Measurements from ENCODE around the gene EIF4E.

EIF4E gene

GRCh38 chr4:98951710-98952109, 22.8 kb upstream of the EIF4E start:
- CTCF ChIA-PET: no interaction called here
- no peak for DNase-seq (ENCODE audit: low read depth, low spot score)
- POLR2A ChIA-PET: no interaction called here

GRCh38 chr4:98950925-98951324, 22.0 kb upstream of the EIF4E start:
- ChIA-PET CTCF (interaction anchor here (1.0 to 2.1 kb wide), 3 partner anchors 9 to 44 kb away, joined by 4 to 6 read pairs (median 5); partner anchors contain the start of gene METAP1), POLR2A (no interaction called here)
- H3K4me3 ChIP-seq (ENCODE audit: low read depth, low read length): no peak overlapping the region
- DNase-seq (ENCODE audit: low read depth, low spot score): no peak
- TF ChIP-seq CTCF (IDR thresholded peaks at IDR 0.05; ENCODE audit: insufficient read depth, low read length, missing control alignments): no peak

More at GRCh38 chr4:98951710-98952109, 22.8 kb upstream of the EIF4E start:
- H3K4me3 ChIP-seq (ENCODE audit: low read depth, low read length): no peak overlapping the region
- TF ChIP-seq CTCF (IDR thresholded peaks at IDR 0.05; ENCODE audit: insufficient read depth, low read length, missing control alignments): no peak

GRCh38 chr4:98946359-98946758, 17.4 kb upstream of the EIF4E start:
- CTCF ChIA-PET: interaction anchor here (0.6 to 1.6 kb wide), 5 partner anchors 8 to 32 kb away, joined by 3 to 5 read pairs (median 3); partner anchors contain the start of gene EIF4E
- TF ChIP-seq CTCF (IDR thresholded peaks at IDR 0.05; ENCODE audit: insufficient read depth, low read length, missing control alignments): no peak
- no peak overlapping the region for H3K4me3 ChIP-seq (ENCODE audit: low read depth, low read length)
- POLR2A ChIA-PET: no interaction called here
- DNase-seq (ENCODE audit: low read depth, low spot score): no peak

GRCh38 chr4:98945297-98945850, 16.4 kb upstream of the EIF4E start:
- POLR2A ChIA-PET: interaction anchor here (0.7 kb wide), 1 partner anchor 466 kb away, joined by 3 read pairs; no protein-coding TSS in a partner anchor
- TF ChIP-seq CTCF (IDR thresholded peaks at IDR 0.05; ENCODE audit: insufficient read depth, low read length, missing control alignments): no peak
- no peak for DNase-seq (ENCODE audit: low read depth, low spot score)
- no peak overlapping the region for H3K4me3 ChIP-seq (ENCODE audit: low read depth, low read length)
- CTCF ChIA-PET: interaction anchor here (0.9 to 4.0 kb wide), 4 partner anchors 16 to 517 kb away, joined by 3 to 21 read pairs (median 3); partner anchors contain the start of gene EIF4E

- ChIA-PET POLR2A (no interaction called here), CTCF (interaction anchor here (0.6 to 1.7 kb wide), 12 partner anchors 10 to 679 kb away, joined by 3 to 6 read pairs (median 4); partner anchors contain the start of gene RAP1GDS1)
- DNase-seq (ENCODE audit: low read depth, low spot score): no peak
- no peak overlapping the region for H3K4me3 ChIP-seq (ENCODE audit: low read depth, low read length)
- TF ChIP-seq CTCF (IDR thresholded peaks at IDR 0.05; ENCODE audit: insufficient read depth, low read length, missing control alignments): peak; percentile 66
Measured at GRCh38 chr4:98939892-98940298, 11.0 kb upstream of the EIF4E start.

- no peak overlapping the region for H3K4me3 ChIP-seq (ENCODE audit: low read depth, low read length)
- ChIA-PET CTCF (interaction anchor here (0.7 to 1.4 kb wide), 5 partner anchors 12 to 524 kb away, joined by 3 to 6 read pairs (median 3); no protein-coding TSS in a partner anchor), POLR2A (interaction anchor here (1.7 kb wide), 1 partner anchor 9 kb away, joined by 4 read pairs; no protein-coding TSS in a partner anchor)
- no peak for TF ChIP-seq CTCF (IDR thresholded peaks at IDR 0.05; ENCODE audit: insufficient read depth, low read length, missing control alignments)
- no peak for DNase-seq (ENCODE audit: low read depth, low spot score)
Measured at GRCh38 chr4:98939438-98939837, 10.5 kb upstream of the EIF4E start.
